Islet precursor cell (in vitro differentiated cells): ENCODE data around the gene BCS1L.

Experiments
- DNase-seq: peaks from one replicate; pipeline ENCODE4 v3.0.0-alpha.2; 2018

Gene BCS1L

DNA sequence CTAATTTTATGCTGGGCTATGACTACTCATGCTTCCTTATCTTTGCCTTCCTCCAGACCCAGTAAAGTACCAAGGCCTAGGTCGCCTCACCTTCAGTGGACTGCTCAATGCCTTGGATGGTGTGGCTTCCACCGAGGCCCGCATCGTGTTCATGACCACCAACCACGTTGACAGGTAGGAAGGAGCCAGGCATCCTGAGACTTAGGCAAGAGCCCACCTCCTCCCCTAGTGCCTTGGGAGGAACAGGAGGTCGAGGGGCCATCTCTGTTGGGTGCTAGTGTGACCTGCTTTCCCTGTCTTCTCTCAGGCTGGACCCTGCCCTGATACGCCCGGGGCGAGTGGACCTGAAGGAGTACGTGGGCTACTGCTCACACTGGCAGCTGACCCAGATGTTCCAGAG, 3.3 kb downstream of the BCS1L start:
- DNase-seq: no peak

DNA sequence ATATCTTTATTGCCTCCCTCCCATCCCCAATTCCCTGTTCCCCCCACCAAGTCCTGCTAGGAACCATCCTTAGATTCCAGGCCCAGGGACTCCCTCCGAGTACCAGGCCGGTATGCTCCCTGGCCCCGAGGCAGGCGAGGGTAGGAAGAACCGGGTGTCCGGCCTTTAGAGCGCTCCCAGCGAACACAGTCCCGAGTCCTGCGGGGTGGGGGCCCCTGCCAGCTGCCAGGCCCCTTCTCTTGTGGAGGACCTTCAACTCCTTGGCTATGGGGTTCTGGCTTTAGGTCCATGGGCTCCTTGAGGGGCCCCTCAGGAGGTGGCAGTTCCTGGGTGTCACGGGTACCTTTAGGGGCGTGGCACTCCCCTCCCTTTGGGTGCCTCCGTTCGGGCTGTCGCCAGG, 4.4 kb downstream of the BCS1L start:
- DNase-seq: no peak

DNA sequence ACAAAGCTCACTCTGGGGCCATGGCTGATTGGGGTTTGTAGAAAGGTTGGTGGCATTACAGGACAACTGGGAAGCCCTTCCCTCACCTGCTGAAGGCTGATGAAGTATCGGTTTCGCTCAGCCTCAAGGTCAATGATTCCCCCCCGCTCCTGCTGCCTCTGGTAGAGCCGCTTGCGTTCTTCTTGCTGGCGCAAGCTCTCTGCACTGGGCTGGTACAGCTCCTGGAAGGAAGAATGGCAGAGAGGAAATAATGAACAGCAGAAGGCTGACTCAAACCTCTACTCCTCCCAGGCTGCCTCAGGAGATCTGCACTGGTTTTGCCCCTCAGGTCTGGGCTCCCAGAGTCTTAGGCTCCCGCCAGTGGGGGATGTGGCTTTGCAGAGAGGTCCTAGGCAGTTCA, 5.2 kb downstream of the BCS1L start:
- no peak for DNase-seq

DNA sequence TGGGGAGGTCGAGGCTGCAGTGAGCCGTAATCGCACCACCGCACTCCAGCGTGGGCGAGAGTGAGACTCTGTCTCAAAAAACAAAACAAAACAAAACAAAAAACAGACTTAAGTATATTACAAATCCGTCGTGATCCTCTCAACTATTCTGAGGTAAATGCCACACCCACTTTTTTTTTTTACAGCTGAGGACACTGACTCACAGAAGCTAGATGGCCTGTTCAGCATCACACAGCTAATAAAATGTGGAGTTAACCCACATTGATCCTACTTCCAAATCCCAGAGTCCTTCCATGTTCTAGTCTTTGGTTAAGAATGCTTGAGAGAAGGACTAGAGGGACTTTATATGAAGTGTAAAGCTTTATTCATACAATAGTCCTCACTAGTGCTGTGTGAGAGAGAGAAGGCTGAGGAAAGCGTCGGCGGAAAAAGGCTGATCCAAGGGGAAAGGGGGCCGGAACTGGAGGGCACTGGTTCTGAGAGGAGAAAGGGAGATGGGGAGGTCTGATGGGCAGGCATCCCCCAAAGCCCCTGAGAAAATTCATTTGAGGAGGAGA, 11.7 kb downstream of the BCS1L start:
- no peak for DNase-seq

DNA sequence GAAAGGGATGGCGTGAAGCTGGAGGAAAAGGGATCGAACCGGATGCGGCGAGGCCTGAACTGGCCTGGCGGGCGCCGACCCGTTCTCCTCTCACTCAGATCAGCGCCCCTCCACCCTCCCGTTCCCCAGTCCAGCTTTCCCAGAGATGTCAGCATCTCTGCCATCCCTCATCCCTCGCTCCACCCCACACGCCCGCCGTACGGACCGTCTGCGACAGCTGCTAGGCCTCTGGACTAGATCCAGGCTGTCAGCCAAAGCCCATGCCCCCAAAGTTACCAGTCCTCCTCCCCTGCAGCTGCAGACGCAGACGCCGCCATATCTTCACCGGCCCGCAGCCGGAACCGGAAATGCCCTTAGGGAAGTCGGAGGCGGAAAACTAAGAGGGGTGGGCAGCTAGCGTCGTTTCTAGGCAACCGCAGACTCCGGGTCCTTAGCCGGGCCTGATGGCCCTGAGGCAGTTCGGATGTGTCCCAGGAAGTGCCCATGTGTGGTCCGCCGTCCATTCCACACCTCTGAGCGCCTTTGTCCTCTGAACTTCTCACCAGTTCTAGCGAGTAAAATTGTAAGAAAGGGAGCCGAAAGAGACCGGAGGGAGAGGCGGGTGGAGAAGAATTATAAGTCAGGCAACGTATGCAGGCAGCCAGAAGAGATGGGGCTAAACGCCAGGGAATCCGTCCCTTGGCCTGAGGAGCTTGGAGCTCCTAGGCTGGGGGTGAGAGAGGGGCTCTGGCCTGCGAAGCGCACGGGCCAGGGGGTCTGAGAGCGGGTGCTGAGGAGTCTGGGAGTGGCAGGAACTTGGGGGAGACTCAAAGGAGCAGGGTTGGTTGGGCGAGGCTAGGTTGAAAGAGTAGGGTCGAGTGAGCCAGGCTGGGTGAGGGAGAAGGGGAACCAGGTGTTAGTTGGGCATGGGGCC, 12.4 kb downstream of the BCS1L start, which contains the start of the genes RNF25 and STK36:
RNF25 (minus strand) TSS at position 349 of the 913 bp plus-strand sequence; CDS start at position 317, 32 bp downstream.
STK36 (plus strand) TSS at position 433 of the 913 bp plus-strand sequence. CDS start 744 bp downstream, outside the sequence.
- DNase-seq: peak; percentile 95

DNA sequence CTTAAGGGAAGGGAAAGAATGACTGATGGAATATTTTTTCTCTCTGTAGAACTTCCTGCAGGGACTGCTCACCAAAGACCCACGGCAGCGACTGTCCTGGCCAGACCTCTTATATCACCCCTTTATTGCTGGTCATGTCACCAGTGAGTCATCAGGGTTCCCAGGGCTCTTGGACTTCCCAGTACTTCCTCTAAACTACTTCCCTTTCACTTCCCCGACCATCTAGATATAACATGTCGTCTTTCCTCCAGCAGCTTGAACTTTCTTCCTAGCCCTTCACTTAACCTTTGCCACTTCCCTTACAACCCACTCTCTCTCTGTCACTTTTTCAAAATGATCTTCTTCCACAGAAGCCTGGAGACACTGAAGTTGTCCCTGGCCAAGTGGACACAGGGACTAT, 19.6 kb downstream of the BCS1L start:
- no peak for DNase-seq

DNA sequence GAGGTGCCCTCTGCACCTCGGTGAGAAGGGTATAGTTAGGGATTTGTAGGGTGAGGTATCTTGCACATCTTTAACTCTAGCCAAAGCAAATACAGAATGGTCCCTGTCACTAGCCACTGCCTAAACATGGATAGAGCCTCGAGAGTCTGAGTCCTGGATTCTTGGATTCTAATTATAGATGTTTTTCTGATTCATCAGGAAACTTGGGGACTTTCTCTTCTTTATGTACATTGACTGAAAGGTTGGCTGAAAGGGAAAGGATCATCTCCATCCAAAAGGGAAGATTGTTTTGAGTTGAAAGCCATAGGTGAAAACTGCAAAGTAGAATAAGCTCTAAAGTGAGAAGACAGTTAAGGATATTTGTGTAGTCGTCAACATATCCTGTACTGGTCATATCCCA, 20.6 kb downstream of the BCS1L start:
- DNase-seq: no peak

DNA sequence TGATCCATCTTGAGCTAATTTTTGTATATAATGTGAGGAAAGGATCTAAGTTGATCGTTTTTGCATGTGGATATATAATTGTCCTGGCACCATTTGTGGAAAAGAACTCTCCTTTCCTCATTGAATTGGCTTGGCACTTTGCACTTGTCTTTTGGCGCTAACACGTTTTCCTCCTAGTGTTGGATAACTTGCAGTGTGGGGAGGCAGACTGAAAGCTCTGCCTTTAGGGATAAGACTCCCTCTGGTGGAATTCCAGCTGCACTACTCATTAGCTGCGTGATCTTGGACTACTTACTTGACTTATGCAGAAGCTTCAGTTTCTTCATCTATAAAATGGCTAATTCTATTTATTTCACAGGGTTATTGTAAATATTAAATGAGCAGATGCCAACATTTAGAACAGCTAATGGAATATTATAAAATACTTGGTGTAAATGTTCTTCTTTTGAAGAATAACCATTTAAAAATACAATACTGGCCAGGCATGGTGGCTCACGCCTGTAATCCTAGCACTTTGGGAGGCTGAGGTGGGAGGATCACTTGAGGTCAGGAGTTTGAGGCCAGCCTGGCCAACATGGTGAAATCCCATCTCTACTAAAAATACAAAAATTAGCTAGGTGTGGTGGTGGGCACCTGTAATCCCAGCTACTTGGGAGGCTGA, 28.0 kb downstream of the BCS1L start:
- peak; percentile 86 for DNase-seq

DNA sequence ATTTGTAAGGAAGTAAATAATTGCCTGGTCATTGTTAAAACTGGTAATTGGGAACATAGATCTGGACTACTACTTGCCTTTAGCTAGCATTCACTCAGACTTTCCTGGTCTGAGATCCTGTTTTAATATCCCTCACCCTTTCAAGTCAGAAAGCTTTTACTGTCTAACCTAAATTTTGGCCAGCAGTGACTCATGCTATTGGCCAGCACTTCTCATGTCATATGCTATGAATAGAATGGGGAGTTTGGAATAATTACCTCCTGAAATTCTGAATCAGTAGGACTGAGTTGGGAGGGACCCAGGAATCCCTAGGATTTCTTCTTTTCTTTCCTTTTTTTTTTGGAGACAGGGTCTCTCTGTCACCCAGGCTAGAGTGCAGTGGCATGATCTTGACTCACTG, 31.8 kb downstream of the BCS1L start:
- no peak for DNase-seq

DNA sequence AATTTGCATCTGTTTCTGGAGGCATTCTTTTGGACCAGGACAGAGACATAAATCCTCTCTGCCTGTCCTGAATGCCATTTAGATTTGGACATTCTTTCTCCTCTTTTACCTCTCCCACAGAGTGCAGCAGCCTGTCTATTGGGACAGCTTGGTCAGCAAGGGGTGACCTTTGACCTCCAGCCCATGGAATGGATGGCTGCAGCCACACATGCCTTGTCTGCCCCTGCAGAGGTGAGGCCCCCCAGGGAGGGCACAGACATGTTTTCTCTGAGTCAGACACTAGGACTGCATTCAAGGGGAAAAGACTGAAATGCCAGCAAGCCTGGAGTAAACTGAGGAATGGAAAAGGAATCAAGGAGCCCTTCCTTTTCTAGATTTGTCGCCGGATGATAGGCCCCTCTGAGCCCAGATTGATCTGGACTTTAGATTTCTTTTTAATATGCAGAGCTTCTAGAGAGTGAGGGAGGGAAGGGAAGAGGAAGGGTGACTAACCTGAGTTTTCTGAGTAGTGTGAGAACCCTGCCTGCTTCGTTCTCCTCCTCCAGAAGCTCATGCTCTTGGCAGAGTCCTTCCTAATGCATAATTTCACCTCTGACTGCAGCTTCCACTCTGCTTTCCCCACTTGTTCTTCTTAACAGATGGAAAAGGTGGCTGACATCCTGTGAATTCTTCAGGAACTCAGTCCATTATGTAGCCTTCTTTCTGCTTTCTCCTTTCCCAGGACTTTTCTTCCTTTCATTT, 35.1 kb downstream of the BCS1L start:
- DNase-seq: peak; percentile 86

DNA sequence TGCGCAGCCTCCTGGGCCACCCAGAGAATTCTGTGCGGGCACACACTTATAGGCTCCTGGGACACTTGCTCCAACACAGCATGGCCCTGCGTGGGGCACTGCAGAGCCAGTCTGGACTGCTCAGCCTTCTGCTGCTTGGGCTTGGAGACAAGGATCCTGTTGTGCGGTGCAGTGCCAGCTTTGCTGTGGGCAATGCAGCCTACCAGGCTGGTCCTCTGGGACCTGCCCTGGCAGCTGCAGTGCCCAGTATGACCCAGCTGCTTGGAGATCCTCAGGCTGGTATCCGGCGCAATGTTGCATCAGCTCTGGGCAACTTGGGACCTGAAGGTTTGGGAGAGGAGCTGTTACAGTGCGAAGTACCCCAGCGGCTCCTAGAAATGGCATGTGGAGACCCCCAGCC, 39.4 kb downstream of the BCS1L start:
- no peak for DNase-seq

DNA sequence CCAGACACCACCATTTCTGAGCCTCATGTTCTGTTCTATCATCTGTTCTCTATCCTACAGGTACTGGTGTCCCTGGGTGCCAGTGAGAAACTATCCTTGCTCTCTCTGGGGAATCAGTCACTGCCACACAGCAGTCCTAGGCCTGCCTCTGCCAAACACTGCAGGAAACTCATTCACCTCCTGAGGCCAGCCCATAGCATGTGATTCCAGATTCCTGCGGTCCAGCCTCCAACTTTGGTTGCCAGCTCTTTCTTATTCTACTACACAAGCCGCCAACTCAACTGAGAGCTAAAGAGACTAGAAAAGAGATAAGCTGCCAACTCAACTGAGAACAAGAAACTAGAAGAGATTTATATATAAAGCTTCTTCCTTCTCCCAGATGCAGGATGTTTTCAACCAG, 42.3 kb downstream of the BCS1L start:
- no peak for DNase-seq

DNA sequence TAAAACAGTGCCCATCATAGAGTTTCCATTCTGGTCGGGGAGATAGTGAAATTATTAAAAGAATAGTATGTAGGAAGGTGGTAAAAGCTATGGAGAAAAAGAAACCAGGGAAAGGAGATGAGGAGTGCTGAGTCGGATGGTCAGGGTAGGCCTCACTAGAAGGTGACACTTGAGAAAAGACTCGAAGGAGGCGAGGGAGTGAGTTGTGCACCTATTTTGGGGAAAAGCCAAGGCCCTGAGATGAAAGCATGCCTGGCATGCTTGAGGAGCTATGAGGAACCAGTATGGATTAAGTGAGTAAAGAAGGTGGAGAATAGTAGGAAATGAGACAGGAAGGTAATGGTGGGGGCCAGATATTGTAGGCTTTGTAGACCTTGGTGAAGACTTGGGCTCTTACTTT, 43.9 kb downstream of the BCS1L start:
- DNase-seq: no peak

DNA sequence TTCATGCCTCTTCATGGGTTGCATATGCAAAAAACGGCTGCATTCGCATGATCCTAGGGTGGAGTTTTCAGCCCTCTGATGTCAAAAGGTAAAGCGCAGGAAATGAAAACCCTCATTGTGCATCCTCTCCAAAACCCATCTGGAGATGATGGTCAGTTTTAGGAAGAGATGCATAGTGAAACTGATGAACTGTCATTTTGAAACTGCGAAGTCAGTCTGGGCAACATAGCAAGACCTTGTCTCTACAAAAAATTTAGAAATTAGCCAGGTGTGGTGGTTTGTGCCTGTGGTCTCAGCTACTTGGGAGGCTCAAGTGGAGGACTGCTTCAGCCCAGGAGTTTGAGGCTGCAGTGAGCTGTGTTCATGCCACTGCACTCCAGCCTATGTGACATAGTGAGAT, 48.6 kb downstream of the BCS1L start:
- DNase-seq: no peak

DNA sequence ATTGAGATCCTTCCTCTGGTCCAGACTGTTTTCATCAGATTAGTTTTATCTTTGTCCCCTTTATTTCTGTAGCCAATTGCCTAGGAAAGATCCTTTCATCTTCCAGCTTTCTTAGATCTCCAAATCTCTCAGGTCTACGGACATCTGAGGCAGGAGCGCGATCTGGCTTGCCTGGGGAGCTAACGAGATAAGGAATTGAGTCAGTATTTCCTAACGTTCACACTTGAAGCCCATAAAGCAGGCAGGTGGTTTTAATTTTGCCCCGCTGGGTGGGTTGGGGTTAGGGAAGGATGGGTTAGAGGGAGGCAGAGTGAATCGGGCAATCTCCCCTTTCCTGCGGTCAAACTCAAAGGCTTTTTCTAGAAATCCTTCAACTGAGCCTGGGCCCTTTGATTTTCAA, 50.4 kb downstream of the BCS1L start:
- DNase-seq: no peak

DNA sequence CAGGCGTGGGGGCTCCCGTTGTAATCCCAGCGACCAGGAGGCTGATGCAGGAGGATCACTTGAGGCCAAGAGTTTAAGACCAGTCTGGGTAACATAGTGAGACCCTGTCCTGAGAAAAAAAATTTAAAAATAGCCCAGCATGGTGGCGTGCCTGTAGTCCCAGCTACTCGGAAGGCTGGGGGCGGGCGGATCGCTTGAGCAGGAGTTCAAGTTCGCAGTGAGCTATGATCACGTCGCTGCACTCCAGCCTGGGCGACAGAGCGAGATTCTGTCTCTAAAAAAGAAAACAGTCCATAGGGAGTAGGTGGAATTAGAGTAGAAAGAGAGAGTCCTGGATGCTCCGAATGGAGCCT, 50.8 kb downstream of the BCS1L start:
- DNase-seq: no peak

DNA sequence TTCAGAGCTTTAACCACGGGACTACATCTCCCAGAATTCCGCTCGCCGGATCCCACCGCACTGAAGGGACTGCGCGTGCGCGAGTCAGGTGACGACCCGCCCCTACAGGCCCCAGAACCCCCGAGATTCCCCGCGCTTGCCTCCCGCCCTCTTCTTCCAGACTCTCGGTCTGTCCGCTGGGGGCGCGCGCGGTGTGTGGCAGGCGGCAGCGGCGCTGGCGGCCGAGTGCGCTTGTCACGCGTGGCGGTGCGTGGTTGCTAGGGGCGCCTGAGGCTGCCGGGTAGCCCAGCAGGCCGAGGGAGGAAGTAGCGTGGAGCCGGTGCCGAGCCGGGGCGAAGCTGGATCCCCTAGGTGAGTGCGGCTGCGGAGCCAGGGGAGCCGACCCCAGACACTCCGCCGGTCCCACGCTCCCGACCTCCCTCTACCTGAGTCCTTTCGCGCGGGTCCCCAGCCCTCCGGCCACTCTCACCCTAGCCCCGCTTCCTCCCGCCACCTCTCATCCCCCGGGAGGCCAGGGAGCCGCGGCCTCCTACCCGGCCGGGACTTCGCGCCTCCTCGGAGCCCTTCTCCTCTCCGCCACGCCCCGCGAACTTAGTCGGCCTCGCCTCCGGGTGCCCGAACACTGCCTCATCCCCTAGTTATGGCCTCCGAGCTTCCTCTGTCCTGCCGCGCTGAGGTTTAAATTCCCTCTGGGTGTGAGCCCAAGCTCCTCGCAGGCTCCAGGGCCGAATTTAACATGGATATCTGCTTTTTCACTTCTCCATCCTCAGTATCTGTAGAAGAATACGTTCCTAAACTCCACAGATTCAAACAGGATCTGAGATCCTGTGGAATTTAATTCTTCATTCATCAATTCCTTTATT, 51.4 kb downstream of the BCS1L start, which contains the start of gene TTLL4:
TTLL4 (plus strand) TSS at position 149 of the 863 bp plus-strand sequence. CDS start 26,842 bp downstream, outside the sequence.
- DNase-seq: peak; percentile 98

DNA sequence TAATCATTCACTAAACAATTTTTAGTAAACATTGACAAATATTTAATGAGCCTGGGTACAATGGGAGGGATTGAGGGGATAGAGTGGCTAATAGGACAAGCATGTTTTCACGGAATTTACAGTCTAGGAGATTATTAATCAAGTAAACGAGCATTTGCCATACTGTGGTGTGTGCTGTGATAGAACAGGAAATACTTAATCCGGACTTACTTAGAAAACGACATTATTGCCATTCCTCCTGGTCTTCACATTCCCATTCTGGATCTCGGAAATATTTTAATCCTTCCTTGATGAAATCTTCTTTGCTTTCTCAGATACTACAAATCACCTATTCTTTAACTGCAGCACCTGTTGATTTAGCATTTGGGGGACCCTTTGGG, 52.1 kb downstream of the BCS1L start:
- no peak for DNase-seq
